Measurements from ENCODE around the gene MPPE1.

MPPE1 gene

DNA sequence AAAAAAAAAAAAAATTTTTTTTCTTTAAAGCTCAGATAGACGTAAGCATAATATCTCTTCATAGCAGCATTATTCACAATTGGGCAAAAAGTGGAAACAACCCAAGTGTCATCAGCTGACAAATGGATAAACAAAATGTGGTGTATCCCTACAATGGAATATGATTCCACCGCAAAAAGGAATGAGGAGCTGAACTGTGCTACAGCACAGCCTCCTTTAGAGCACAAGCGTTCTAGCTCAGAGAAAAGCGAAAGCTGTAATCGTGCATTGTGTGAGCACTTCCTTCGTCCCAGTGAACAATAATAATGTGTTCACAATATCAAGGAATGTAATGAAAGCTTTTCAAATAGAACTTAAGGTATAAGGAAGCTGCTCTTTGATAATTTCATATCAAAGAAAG, 68.6 kb downstream of the MPPE1 start:
- H3K4me1 ChIP-seq (ENCODE audit: control insufficient read depth in 2 of 2, insufficient read depth in 1 of 2, low read depth in 1 of 2, low read length in 2 of 2), result peaks cover 3 to 14% of the 10 kb centered on the region in 2 donors
- H2BK12ac ChIP-seq (ENCODE audit: low read length), result no peak overlapping the region
- H2BK120ac ChIP-seq (ENCODE audit: low read depth, low read length), result no peak overlapping the region
- H3K4ac ChIP-seq (ENCODE audit: low read length), result no peak overlapping the region
- H2AK5ac ChIP-seq (ENCODE audit: low read depth, low read length), result no peak overlapping the region
- WGBS, 2 donors (ENCODE audit: extremely low coverage in 2 of 2, insufficient read length in 2 of 2, insufficient replicate concordance in 1 of 2), result no CpG with 5 or more reads among the region's 6 CpGs
- no peak overlapping the region for H3K27ac ChIP-seq (replicated peaks; ENCODE audit: low read length)
- no peak overlapping the region for H3K23ac ChIP-seq (ENCODE audit: low read depth, low read length, poor library complexity)
- H4K91ac ChIP-seq (ENCODE audit: low read depth, low read length, poor library complexity), result no peak overlapping the region
- no peak overlapping the region for H3K18ac ChIP-seq (ENCODE audit: low read length)
- no peak for DNase-seq (ENCODE audit: low spot score)
- no peak overlapping the region for H3K9ac ChIP-seq (ENCODE audit: low read depth, low read length, poor library complexity)
- no peaks in the 10 kb centered on the region for H3K27me3 ChIP-seq (ENCODE audit: control insufficient read depth in 3 of 3, insufficient read depth in 3 of 3, low read depth in 1 of 3, low read length in 3 of 3)
- H2AFZ ChIP-seq (ENCODE audit: low read length), result no peak overlapping the region
- no peak overlapping the region for H3K4me3 ChIP-seq (ENCODE audit: low read length in 2 of 2)
- H3K4me2 ChIP-seq (ENCODE audit: insufficient read depth, low read length, poor library complexity, severe bottlenecking), result no peak overlapping the region
- no peak overlapping the region for H2BK5ac ChIP-seq (ENCODE audit: low read length)
- H3K9me3 ChIP-seq (replicated peaks in 1 of 2; ENCODE audit: control insufficient read depth in 2 of 2, insufficient read depth in 1 of 2, low read depth in 1 of 2, low read length in 2 of 2), result no peaks in the 10 kb centered on the region
- no peaks in the 10 kb centered on the region for H3K36me3 ChIP-seq (replicated peaks in 1 of 2; ENCODE audit: control insufficient read depth in 2 of 2, insufficient read depth in 2 of 2, low read length in 2 of 2)
- H2BK15ac ChIP-seq (ENCODE audit: low read length), result no peak overlapping the region
- no peaks in the 10 kb centered on the region for H3K79me1 ChIP-seq (ENCODE audit: low read depth, low read length)
- H3K14ac ChIP-seq (ENCODE audit: low read length), result no peak overlapping the region
- H4K8ac ChIP-seq (ENCODE audit: low read depth, low read length), result no peak overlapping the region

DNA sequence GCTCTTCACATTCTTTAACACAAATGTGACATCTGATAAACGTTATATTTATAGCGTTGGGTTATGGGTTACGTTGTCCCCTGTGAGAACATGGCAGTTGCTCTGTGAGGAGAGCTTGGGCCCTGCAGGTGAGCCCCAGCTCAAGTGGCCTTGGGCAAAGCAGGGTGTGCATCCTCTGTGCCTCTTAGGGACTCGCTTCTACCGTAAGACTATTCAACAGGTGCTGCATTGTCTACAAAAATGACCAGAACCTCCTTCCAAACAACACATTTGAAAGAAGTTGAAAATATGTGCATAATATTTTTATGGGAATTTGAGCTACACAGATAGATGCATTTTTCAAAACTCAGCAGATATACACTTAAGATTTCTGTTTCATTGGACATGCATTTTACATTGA, 73.3 kb downstream of the MPPE1 start:
- Histone ChIP-seq H3K36me3 (replicated peaks in 1 of 2; ENCODE audit: control insufficient read depth in 2 of 2, insufficient read depth in 2 of 2, low read length in 2 of 2) (no peaks in the 10 kb centered on the region), H3K4me2 (ENCODE audit: insufficient read depth, low read length, poor library complexity, severe bottlenecking) (no peak overlapping the region), H3K79me1 (ENCODE audit: low read depth, low read length) (no peaks in the 10 kb centered on the region), H3K27ac (replicated peaks; ENCODE audit: low read length) (no peak overlapping the region), H2AFZ (ENCODE audit: low read length) (no peak overlapping the region), H3K4ac (ENCODE audit: low read length) (no peak overlapping the region), H3K27me3 (ENCODE audit: control insufficient read depth in 3 of 3, insufficient read depth in 3 of 3, low read depth in 1 of 3, low read length in 3 of 3) (no peaks in the 10 kb centered on the region), H3K18ac (ENCODE audit: low read length) (no peak overlapping the region), H2AK5ac (ENCODE audit: low read depth, low read length) (no peak overlapping the region), H4K8ac (ENCODE audit: low read depth, low read length) (no peak overlapping the region), H4K91ac (ENCODE audit: low read depth, low read length, poor library complexity) (no peak overlapping the region), H2BK120ac (ENCODE audit: low read depth, low read length) (no peak overlapping the region), H3K4me1 (ENCODE audit: control insufficient read depth in 2 of 2, insufficient read depth in 1 of 2, low read depth in 1 of 2, low read length in 2 of 2) (peaks cover 0 to 3% of the 10 kb centered on the region in 2 donors), H2BK15ac (ENCODE audit: low read length) (no peak overlapping the region), H3K14ac (ENCODE audit: low read length) (no peak overlapping the region), H3K4me3 (ENCODE audit: low read length in 2 of 2) (no peak overlapping the region), H3K23ac (ENCODE audit: low read depth, low read length, poor library complexity) (no peak overlapping the region), H3K9me3 (replicated peaks in 1 of 2; ENCODE audit: control insufficient read depth in 2 of 2, insufficient read depth in 1 of 2, low read depth in 1 of 2, low read length in 2 of 2) (no peaks in the 10 kb centered on the region), H2BK12ac (ENCODE audit: low read length) (no peak overlapping the region), H2BK5ac (ENCODE audit: low read length) (no peak overlapping the region), H3K9ac (ENCODE audit: low read depth, low read length, poor library complexity) (no peak overlapping the region)
- DNase-seq (ENCODE audit: low spot score), result no peak
- no CpG with 5 or more reads among the region's 5 CpGs for WGBS, 2 donors (ENCODE audit: extremely low coverage in 2 of 2, insufficient read length in 2 of 2, insufficient replicate concordance in 1 of 2)

Data from neuronal stem cell (in vitro differentiated cells).